Measurements from ENCODE around the gene SLC38A5.

DNA sequence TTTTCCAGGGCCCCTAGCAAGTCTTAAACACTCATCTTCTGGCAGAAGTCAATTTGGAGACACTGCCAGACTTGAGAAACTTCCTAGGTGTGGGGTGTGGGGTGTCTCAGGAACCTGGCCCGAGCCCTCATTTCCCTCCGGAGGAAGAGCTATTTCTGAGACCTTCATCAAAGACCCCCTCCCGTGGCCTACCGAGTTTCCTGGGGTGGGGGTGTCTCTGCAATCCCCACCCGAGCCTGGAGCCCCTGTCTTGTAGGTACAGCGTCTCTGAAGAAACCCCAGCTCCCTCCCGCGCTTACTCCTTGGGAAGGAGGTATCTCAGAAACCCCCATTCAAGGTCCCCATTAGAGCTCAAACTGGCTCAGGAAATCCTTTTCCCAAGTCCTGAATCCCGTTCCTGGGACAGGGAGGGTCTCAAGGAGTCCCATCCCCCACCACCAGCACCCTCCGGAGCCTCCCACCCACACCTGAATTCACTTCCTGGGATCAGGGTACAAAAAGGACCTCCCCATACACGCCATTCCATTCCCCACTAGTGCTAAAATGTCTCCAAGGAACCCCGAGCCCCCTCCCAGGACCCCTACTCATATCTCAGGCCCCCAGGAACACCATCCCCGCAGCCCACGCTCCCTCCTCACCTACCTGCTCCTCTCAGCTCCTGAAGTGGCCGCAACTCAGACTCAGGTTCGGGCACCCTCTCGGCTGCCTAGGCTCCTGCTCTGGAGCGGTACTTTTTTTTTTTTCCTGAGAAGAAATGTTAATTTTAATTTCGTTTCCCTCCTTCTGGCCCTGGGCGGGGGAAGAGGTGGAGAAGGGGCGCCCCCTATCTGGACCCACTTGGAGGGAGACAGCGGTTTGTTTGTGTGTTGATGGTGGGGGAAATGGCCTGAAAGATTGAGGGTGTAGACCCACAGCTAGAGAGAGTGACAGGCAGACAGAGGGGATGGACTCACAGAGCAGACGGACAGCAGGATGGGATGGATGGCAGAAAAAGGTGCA is 1.1 kb downstream of the SLC38A5 start:
- TF ChIP-seq, protein P1, sequence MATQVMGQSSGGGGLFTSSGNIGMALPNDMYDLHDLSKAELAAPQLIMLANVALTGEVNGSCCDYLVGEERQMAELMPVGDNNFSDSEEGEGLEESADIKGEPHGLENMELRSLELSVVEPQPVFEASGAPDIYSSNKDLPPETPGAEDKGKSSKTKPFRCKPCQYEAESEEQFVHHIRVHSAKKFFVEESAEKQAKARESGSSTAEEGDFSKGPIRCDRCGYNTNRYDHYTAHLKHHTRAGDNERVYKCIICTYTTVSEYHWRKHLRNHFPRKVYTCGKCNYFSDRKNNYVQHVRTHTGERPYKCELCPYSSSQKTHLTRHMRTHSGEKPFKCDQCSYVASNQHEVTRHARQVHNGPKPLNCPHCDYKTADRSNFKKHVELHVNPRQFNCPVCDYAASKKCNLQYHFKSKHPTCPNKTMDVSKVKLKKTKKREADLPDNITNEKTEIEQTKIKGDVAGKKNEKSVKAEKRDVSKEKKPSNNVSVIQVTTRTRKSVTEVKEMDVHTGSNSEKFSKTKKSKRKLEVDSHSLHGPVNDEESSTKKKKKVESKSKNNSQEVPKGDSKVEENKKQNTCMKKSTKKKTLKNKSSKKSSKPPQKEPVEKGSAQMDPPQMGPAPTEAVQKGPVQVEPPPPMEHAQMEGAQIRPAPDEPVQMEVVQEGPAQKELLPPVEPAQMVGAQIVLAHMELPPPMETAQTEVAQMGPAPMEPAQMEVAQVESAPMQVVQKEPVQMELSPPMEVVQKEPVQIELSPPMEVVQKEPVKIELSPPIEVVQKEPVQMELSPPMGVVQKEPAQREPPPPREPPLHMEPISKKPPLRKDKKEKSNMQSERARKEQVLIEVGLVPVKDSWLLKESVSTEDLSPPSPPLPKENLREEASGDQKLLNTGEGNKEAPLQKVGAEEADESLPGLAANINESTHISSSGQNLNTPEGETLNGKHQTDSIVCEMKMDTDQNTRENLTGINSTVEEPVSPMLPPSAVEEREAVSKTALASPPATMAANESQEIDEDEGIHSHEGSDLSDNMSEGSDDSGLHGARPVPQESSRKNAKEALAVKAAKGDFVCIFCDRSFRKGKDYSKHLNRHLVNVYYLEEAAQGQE (IDR thresholded peaks at IDR 0.05; ENCODE audit: borderline replicate concordance in 1 of 2, low read depth in 1 of 2, low read length in 2 of 2) = no peak
- TF ChIP-seq TRIM24 (CRISPR knock-in tag; IDR thresholded peaks at IDR 0.05) (no peak), ESRRA (CRISPR knock-in tag; IDR thresholded peaks at IDR 0.05; ENCODE audit: low read depth) (no peak)

All from HepG2 (cell line).